ENCODE measurements around the gene SGTA. TPM values are rescaled to one million over a fixed set of nuclear protein-coding genes. Genes with fewer than 3 reads are reported as not detected.
"Not testable (repeated sequence)": the region's sequence is repeated elsewhere in the genome, so short reads cannot be mapped to it uniquely, and the experiment has no call there.

The SGTA gene
- total and polyA plus RNA-seq, 2 of the 4 experiments (the other 2 are of a cell fraction): 17.4 to 72.9 TPM

DNA sequence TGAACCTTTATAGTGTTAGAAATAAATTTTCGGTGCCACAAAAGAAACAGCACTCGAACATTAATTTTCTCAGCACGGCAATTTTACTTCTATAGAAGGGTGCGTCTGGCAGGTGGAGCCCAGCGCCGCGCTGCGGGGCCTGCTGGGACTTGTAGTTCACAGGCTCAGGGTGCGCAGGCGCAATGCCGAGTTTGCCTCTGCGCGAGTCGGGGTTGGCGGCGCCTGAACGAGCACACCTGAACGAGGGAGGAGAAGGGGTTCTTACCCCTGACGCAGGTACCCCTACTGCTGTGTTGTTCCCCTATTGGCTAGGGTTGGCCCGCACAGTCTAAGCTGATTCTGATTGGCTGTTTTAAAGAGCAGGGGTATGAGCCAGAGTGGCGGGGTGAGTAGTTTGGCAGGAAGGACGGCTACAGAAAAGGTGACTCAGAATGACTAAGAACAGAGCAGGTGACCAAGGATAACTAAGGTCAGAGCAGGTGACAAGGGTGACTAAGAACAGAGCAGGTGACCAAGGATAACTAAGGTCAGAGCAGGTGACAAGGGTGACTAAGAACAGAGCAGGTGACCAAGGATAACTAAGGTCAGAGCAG, 34.3 kb upstream of the SGTA start:
- H4K91ac ChIP-seq (ENCODE audit: insufficient read depth, low read depth, low read length); dilution Hi-C loops (cut with HindIII; ENCODE audit: low sequenced_read_pairs, unreplicated experiment); intact Hi-C loops (cut with micrococcal nuclease); CTCF ChIA-PET; H4K20me1 ChIP-seq (ENCODE audit: insufficient read depth, low read length); H2AFZ ChIP-seq (replicated peaks; ENCODE audit: low read length, poor library complexity); H4K5ac ChIP-seq (ENCODE audit: low read depth, low read length); H2AK5ac ChIP-seq (ENCODE audit: low read depth, low read length); ATAC-seq (ENCODE audit: low read depth); H2BK120ac ChIP-seq (ENCODE audit: low read depth, low read length); H3K4me3 ChIP-seq (ENCODE audit: insufficient read depth, low read depth, low read length); H3K27ac ChIP-seq (ENCODE audit: insufficient read depth, low read length); H2BK5ac ChIP-seq (ENCODE audit: low read depth, low read length, poor library complexity, severe bottlenecking); H3K56ac ChIP-seq (ENCODE audit: extremely low read depth, insufficient read depth, low read length); H2AK9ac ChIP-seq (replicated peaks; ENCODE audit: low read depth, low read length, poor library complexity); H3K4ac ChIP-seq (ENCODE audit: low read depth, low read length); H3K18ac ChIP-seq (ENCODE audit: low read depth, low read length); H4K8ac ChIP-seq (ENCODE audit: low read depth in 2 of 2, low read length in 2 of 2); H3K23ac ChIP-seq (ENCODE audit: low read depth, low read length); BruUV-seq (replicated peaks); H3K9me1 ChIP-seq (ENCODE audit: insufficient read depth, low read length); H2BK15ac ChIP-seq (ENCODE audit: low read depth, low read length); in situ Hi-C loops (cut with MboI; ENCODE audit: low sequenced_read_pairs); POLR2A ChIA-PET (ENCODE audit: unreplicated experiment); H3K14ac ChIP-seq (replicated peaks; ENCODE audit: low read depth, low read length); H2BK20ac ChIP-seq (ENCODE audit: low read depth, low read length); H3K9me3 ChIP-seq (ENCODE audit: control insufficient read depth, insufficient read depth, low read length); H3K9ac ChIP-seq (ENCODE audit: low read depth, low read length); H3K36me3 ChIP-seq (ENCODE audit: control insufficient read depth, insufficient read depth, low read length); H3K4me2 ChIP-seq (ENCODE audit: low read depth, low read length); H3K27me3 ChIP-seq (ENCODE audit: control insufficient read depth, insufficient read depth, low read length); H3K4me1 ChIP-seq (ENCODE audit: control insufficient read depth, insufficient read depth, low read length): not testable (repeated sequence)
- peaks cover 6 to 11% of the 10 kb centered on the region in 2 experiments; a peak in 2 of 4 replicates for H3K79me1 ChIP-seq (ENCODE audit: low read depth in 1 of 2, low read length in 2 of 2)
- WGBS, 2 experiments (ENCODE audit: extremely low coverage in 2 of 2, insufficient read length in 1 of 2): 51% methylated on average over 7 of the region's 22 CpGs; no CpG with 5 or more reads in 1 of the 2 experiments
- DNase-seq: peak; percentile 11

Measured in IMR-90 (cell line).